Upper lobe of left lung (tissue), 6 donors: Measurements from ENCODE around the gene EYS. TPM values are rescaled to one million over a fixed set of nuclear protein-coding genes. Genes with fewer than 3 reads are reported as not detected.

ENCODE experiments used
- ATAC-seq, 2 donors: fragments of 200-7000 bp; cut with Tn5 transposase; one replicate each; pipeline ENCODE4 v1.9.1; 2022; ENCODE audit warnings: mild to moderate bottlenecking in 2 of 2, moderate library complexity in 2 of 2; ENCODE audit not compliant: low FRiP score in 2 of 2
- DNase-seq, 2 donors: peaks; one replicate each; pipeline ENCODE4 v3.0.0-alpha.2; 2019 to 2020
- H3K27ac ChIP-seq, 4 donors: fragments of 200-600 bp; sonication (generic); one replicate each; pipeline ENCODE4 v1.5.1; 2016 to 2019
- H3K27me3 ChIP-seq, 4 donors: fragments of 200-600 bp; sonication (generic); one replicate each; pipeline ENCODE4 v1.5.1; 2017 to 2019
- H3K36me3 ChIP-seq, 4 donors: fragments of 200-600 bp; sonication (generic); one replicate each; pipeline ENCODE4 v1.5.1; 2016 to 2019
- H3K4me1 ChIP-seq, 4 donors: fragments of 200-600 bp; sonication (generic); one replicate each; pipeline ENCODE4 v1.5.1; 2018 to 2019
- H3K4me3 ChIP-seq, 4 donors: fragments of 200-600 bp; sonication (generic); one replicate each; pipeline ENCODE4 v1.5.1; 2017 to 2019; ENCODE audit warnings: mild to moderate bottlenecking in 2 of 4, moderate library complexity in 1 of 4
- H3K9me3 ChIP-seq, 4 donors: fragments of 200-600 bp; sonication (generic); one replicate each; pipeline ENCODE4 v1.5.1; 2018 to 2019
- EP300 ChIP-seq, 4 donors: sonication (generic); formaldehyde crosslinking; IDR thresholded peaks; one replicate each; pipeline ENCODE4 v1.5.1; 2017; ENCODE audit warnings: antibody characterized with exemption in 4 of 4, control low read depth in 2 of 4
- POLR2A ChIP-seq, 4 donors: fragments of 450-650 bp; IDR thresholded peaks; one replicate each; pipeline ENCODE4 v1.5.1; 2016 to 2017; ENCODE audit warnings: antibody characterized with exemption in 4 of 4, mild to moderate bottlenecking in 2 of 4
- POLR2AphosphoS5 ChIP-seq, 2 donors: sonication (generic); formaldehyde crosslinking; IDR thresholded peaks; one replicate each; pipeline ENCODE4 v1.5.1; 2017; ENCODE audit warnings: antibody characterized with exemption in 2 of 2
- WGBS, 2 donors: methylation state at CpG; one replicate each; pipeline ENCODE4 v1.1.5; 2017 to 2018; 5-methylcytosine and 5-hydroxymethylcytosine counted together
- total RNA-seq, 6 donors: library from RNA; depleted of rRNA in 4 of 6; stranded (reverse); fragments of >200 nt in 4 of 6; gene quantifications; one replicate each; pipeline versions ENCODE4 v1.1.0 to v1.2.1, GENCODE V29; 2016 to 2021
- TF ChIP-seq, protein P1 (sequence below), 6 experiments: fragments of 450-650 bp in 4 of 6; fragments of 200-600 bp in 2 of 6; sonication (generic) in 2 of 6; IDR thresholded peaks; one replicate each; pipeline ENCODE4 v1.5.1; 2016 to 2019; ENCODE audit warnings: antibody characterized with exemption in 6 of 6
- donor health status: DM: no; HTN: no; CAD: no; lungs with moderate emphysema.
- donor health status: DM: no; HTN: yes; CAD: no; lungs with severe emphysema.

Gene EYS
- total RNA-seq, 6 donors from 2014 or later = under 0.01 to 0.46 (median 0.28) TPM; not detected in 2

GRCh38 chr6:64290867-64291266, 1416.2 kb downstream of the EYS start:
- H3K9me3 ChIP-seq = no peaks in the 10 kb centered on the region
- H3K36me3 ChIP-seq = no peaks in the 10 kb centered on the region
- no peak overlapping the region for H3K4me3 ChIP-seq
- DNase-seq = no peak
- TF ChIP-seq POLR2A (IDR thresholded peaks at IDR 0.05) (no peak), EP300 (IDR thresholded peaks at IDR 0.05) (no peak), POLR2AphosphoS5 (IDR thresholded peaks at IDR 0.05) (no peak)
- TF ChIP-seq, protein P1, sequence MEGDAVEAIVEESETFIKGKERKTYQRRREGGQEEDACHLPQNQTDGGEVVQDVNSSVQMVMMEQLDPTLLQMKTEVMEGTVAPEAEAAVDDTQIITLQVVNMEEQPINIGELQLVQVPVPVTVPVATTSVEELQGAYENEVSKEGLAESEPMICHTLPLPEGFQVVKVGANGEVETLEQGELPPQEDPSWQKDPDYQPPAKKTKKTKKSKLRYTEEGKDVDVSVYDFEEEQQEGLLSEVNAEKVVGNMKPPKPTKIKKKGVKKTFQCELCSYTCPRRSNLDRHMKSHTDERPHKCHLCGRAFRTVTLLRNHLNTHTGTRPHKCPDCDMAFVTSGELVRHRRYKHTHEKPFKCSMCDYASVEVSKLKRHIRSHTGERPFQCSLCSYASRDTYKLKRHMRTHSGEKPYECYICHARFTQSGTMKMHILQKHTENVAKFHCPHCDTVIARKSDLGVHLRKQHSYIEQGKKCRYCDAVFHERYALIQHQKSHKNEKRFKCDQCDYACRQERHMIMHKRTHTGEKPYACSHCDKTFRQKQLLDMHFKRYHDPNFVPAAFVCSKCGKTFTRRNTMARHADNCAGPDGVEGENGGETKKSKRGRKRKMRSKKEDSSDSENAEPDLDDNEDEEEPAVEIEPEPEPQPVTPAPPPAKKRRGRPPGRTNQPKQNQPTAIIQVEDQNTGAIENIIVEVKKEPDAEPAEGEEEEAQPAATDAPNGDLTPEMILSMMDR (IDR thresholded peaks at IDR 0.05) = no peak
- 70 to 79% methylated on average over 3 of the region's 3 CpGs for WGBS, 2 donors
- ATAC-seq = no peak
- H3K27me3 ChIP-seq = no peaks in the 10 kb centered on the region
- no peak overlapping the region for H3K27ac ChIP-seq
- H3K4me1 ChIP-seq = no peaks in the 10 kb centered on the region

DNA sequence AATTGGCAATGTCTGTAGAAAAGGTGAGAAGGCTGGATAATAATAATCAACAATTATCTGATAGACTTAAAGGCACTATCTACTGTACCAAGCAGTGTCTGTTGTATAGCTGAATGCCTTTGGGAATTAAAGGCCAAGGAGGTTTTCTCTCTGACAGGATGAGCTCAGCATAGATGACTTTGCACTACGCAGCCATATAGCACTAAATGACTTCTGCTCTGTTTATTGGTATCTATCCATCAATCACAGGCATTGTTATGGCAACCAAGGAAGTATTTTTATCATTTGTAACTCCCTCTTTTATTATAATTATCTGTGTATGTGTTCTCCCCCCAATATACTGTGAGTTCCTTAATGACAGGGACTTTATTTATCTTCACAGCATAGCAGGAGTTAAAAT, 1417.1 kb downstream of the EYS start:
- ATAC-seq (no peak), DNase-seq (no peak)
- no peak for TF ChIP-seq EP300 (IDR thresholded peaks at IDR 0.05)
- TF ChIP-seq, protein P1 (IDR thresholded peaks at IDR 0.05) = no peak
- no peak for TF ChIP-seq POLR2AphosphoS5 (IDR thresholded peaks at IDR 0.05)
- no peak for TF ChIP-seq POLR2A (IDR thresholded peaks at IDR 0.05)
- Histone ChIP-seq H3K4me1 (no peaks in the 10 kb centered on the region), H3K27me3 (no peaks in the 10 kb centered on the region), H3K9me3 (no peaks in the 10 kb centered on the region), H3K27ac (no peak overlapping the region), H3K36me3 (no peaks in the 10 kb centered on the region), H3K4me3 (no peak overlapping the region)
- 64 to 85% methylated on average over 1 of the region's 1 CpG for WGBS, 2 donors

DNA sequence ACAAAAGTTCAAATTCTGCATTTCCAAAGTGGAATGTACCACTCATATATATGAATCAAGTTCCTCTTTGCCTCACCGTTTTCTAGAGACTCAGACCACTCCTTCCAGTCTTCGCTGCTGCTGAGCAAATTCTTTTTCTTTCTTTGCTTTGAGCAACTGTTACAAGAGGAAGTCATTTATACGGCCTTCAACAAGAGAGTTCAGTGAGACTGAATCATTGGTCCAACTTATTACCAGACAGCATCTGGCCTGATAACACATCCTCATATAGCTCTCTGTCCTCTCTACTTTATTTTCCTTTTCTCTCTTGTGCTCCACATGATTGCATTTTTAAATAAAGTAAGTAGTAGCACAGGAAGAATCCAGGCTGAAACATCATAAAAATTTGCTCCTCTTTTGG, 1418.7 kb downstream of the EYS start:
- no peak overlapping the region for H3K27ac ChIP-seq
- TF ChIP-seq EP300 (IDR thresholded peaks at IDR 0.05) (no peak), POLR2AphosphoS5 (IDR thresholded peaks at IDR 0.05) (no peak), POLR2A (IDR thresholded peaks at IDR 0.05) (no peak)
- TF ChIP-seq, protein P1 (IDR thresholded peaks at IDR 0.05) = no peak
- DNase-seq (no peak), ATAC-seq (no peak)
- no peaks in the 10 kb centered on the region for H3K4me1 ChIP-seq
- H3K4me3 ChIP-seq = no peak overlapping the region
- 29 to 36% methylated on average over 3 of the region's 3 CpGs for WGBS, 2 donors
- H3K9me3 ChIP-seq = no peaks in the 10 kb centered on the region
- H3K27me3 ChIP-seq = no peaks in the 10 kb centered on the region
- no peaks in the 10 kb centered on the region for H3K36me3 ChIP-seq

DNA sequence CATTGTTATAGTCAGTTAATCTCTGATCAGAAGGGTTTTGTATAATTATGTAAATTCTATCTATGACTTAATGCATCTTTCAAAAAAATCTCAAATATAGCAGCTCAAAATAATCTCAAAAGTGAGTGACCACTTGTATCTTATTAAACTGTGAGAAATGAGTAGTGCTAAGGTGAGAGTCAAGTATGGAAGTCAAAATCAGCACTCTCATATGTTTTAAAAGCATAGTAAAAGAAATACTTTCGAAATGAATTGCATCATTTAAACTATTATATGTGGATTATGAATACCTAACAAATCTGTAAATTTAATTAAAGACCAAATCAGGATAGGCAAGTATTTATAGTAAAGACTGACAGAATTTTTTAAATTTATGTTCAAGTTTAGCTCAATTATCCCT, 1425.9 kb downstream of the EYS start:
- no peak for DNase-seq

DNA sequence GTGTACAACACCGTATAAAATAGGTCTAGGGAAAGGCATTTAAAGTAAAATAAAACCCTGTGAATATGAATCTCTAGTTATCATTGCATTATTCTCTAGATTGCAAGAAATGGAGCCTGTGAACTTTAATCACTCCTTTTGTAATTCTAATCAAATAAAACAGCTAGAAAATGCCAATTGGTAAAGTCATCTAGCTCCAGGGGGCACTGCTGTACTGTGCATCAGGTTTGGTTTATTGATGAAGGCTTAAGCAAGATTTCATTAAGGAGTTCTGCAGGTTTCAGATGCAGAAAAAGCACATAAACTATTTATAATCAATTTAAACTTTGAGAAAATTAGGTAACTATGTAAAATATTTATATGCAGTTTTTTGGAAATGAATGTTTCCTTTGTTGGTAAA, 1426.5 kb downstream of the EYS start:
- no peaks in the 10 kb centered on the region for H3K27me3 ChIP-seq
- H3K27ac ChIP-seq = no peak overlapping the region
- H3K4me1 ChIP-seq = no peaks in the 10 kb centered on the region
- ATAC-seq = no peak
- DNase-seq = no peak
- H3K4me3 ChIP-seq = no peak overlapping the region
- WGBS, 2 donors = 53 to 67% methylated on average over 1 of the region's 1 CpG
- H3K36me3 ChIP-seq = no peaks in the 10 kb centered on the region
- TF ChIP-seq EP300 (IDR thresholded peaks at IDR 0.05) = no peak
- TF ChIP-seq, protein P1 (IDR thresholded peaks at IDR 0.05) = peak in 2 of 6 experiments; percentile 9 to 15
- no peak for TF ChIP-seq POLR2AphosphoS5 (IDR thresholded peaks at IDR 0.05)
- no peaks in the 10 kb centered on the region for H3K9me3 ChIP-seq

More for the DNA sequence above, 1425.9 kb downstream of the EYS start:
- no peaks in the 10 kb centered on the region for H3K4me1 ChIP-seq
- no peaks in the 10 kb centered on the region for H3K9me3 ChIP-seq
- no peaks in the 10 kb centered on the region for H3K27me3 ChIP-seq
- TF ChIP-seq EP300 (IDR thresholded peaks at IDR 0.05) (no peak), POLR2AphosphoS5 (IDR thresholded peaks at IDR 0.05) (no peak)
- no peak overlapping the region for H3K27ac ChIP-seq
- no peak for ATAC-seq
- H3K4me3 ChIP-seq = no peak overlapping the region
- WGBS, 2 donors = 76% methylated on average over 1 of the region's 1 CpG
- H3K36me3 ChIP-seq = no peaks in the 10 kb centered on the region
